ENCODE results near the gene WFIKKN1. TPM values are rescaled to one million over a fixed set of nuclear protein-coding genes. Genes with fewer than 3 reads are reported as not detected.

Gene WFIKKN1
- total RNA-seq, 3 donors from 2014 or later = 1.1 to 2.2 (median 1.6) TPM

- Histone ChIP-seq H3K36me3 (ENCODE audit: low read depth) (no peaks in the 10 kb centered on the region), H3K4me3 (no peak overlapping the region), H3K9me3 (no peaks in the 10 kb centered on the region), H3K4me1 (ENCODE audit: low read depth) (peaks cover 50% of the 10 kb centered on the region)
- DNase-seq = peak; percentile 50 to 75 (median 70)
- intact Hi-C loops (cut with DNase I, micrococcal nuclease) = loop anchor here in 1 of 2 donors (10.0 kb wide), 1 partner anchor 62 kb away; no protein-coding TSS in a partner anchor
- no peak for ATAC-seq
- no peak for TF ChIP-seq CTCF (IDR thresholded peaks at IDR 0.05)
These were observed 38.1 kb upstream of the WFIKKN1 start for GRCh38 chr16:592518-593306.

DNA sequence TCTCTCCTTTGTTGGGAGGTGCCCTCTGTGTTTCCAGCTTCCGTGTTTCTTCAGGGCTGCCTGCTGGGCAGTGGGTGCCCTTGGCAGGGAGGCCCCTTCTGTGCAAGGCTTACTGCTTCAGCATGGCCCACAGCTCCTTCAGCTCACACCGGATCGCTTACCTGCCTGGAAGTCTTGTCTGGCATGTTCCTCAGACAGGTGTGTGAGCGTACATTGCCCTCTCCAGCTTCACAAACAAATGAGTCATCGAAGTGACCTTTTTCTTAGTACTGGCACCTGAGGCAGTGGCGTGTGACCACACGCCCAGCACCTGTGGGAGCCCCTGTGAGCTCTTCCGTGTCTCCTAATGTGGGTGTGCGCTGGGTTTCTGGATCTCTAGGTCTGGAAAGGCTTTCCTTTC lies 37.4 kb upstream of the WFIKKN1 start:
- H3K9me3 ChIP-seq = no peaks in the 10 kb centered on the region
- no peak for TF ChIP-seq CTCF (IDR thresholded peaks at IDR 0.05)
- no peaks in the 10 kb centered on the region for H3K36me3 ChIP-seq (ENCODE audit: low read depth)
- intact Hi-C loops (cut with DNase I, micrococcal nuclease) = loop anchor here in 1 of 2 donors (10.0 kb wide), 1 partner anchor 61 kb away; no protein-coding TSS in a partner anchor
- H3K4me3 ChIP-seq = no peak overlapping the region
- peaks cover 43% of the 10 kb centered on the region for H3K4me1 ChIP-seq (ENCODE audit: low read depth)
- peak; percentile 60 for ATAC-seq
- DNase-seq = peak; percentile 69 to 74 (median 71)

DNA sequence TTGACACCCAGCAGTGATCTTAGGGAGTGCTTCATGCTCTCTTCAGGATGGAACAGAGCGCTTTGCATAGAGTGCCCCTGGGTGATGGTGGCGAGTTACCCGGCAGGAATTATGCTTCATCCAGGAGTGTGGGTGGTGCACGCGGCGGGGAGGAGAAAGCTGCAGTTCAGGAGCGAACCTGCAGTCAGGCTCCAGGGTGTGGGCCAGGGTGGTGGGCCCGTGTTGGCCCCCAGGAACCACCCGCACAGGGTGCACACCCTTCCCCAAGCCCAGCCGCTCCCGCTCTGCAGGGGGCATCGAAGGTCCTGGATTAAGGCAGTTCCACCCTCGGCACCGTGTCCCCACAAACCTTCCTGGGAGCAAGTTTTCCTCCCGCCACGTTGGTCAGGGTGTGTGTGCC lies 37.0 kb upstream of the WFIKKN1 start:
- Histone ChIP-seq H3K4me1 (ENCODE audit: low read depth) (peaks cover 43% of the 10 kb centered on the region), H3K36me3 (ENCODE audit: low read depth) (no peaks in the 10 kb centered on the region), H3K4me3 (no peak overlapping the region), H3K9me3 (no peaks in the 10 kb centered on the region)
- TF ChIP-seq CTCF (IDR thresholded peaks at IDR 0.05) = no peak
- intact Hi-C loops (cut with DNase I, micrococcal nuclease) = loop anchor here in 1 of 2 donors (10.0 kb wide), 1 partner anchor 61 kb away; no protein-coding TSS in a partner anchor
- ATAC-seq (no peak), DNase-seq (peak in 2 of 3 donors; percentile 62 to 63)

DNA sequence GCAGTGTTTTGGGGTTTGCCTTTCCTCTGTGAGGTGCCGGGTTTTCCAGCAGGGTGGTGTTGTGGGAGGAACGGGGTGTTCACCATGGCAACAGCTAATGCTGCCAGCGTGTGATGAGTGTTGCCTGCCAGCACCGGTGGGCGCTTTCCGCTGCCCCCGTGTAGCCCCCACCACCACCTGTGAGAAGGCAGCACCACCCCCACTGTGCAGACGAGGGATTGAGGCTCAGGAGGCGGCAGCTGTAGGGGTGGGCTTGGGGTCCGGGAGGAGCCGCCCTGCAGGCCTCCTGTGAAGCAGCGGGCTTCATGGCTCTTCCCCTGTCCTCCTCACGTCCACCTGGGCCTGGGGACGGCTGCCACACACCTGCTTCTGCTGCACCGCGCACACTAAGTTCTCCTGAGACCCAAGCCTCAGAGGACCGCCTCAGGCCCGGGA lies 35.7 kb upstream of the WFIKKN1 start:
- intact Hi-C loops (cut with DNase I, micrococcal nuclease) = loop anchor here in 1 of 2 donors (10.0 kb wide), 1 partner anchor 60 kb away; no protein-coding TSS in a partner anchor
- ATAC-seq = no peak
- Histone ChIP-seq H3K4me1 (ENCODE audit: low read depth) (peaks cover 43% of the 10 kb centered on the region), H3K4me3 (no peak overlapping the region), H3K36me3 (ENCODE audit: low read depth) (no peaks in the 10 kb centered on the region), H3K9me3 (no peaks in the 10 kb centered on the region)
- DNase-seq = no peak
- no peak for TF ChIP-seq CTCF (IDR thresholded peaks at IDR 0.05)

GRCh38 chr16:595942-596735 lies 34.6 kb upstream of the WFIKKN1 start:
- no peaks in the 10 kb centered on the region for H3K36me3 ChIP-seq (ENCODE audit: low read depth)

More at GRCh38 chr16:595942-596735, 34.6 kb upstream of the WFIKKN1 start:
- intact Hi-C loops (cut with DNase I, micrococcal nuclease) = loop anchor here in 1 of 2 donors (10.0 kb wide), 1 partner anchor 59 kb away; no protein-coding TSS in a partner anchor
- ATAC-seq (no peak), DNase-seq (no peak)
- no peak overlapping the region for H3K4me3 ChIP-seq
- no peaks in the 10 kb centered on the region for H3K9me3 ChIP-seq
- peaks cover 42% of the 10 kb centered on the region for H3K4me1 ChIP-seq (ENCODE audit: low read depth)
- TF ChIP-seq CTCF (IDR thresholded peaks at IDR 0.05) = no peak
